IPS DF 6.9 (cell line): ENCODE results near the gene SDK1.

Experiments used
- DNase-seq: peaks from one replicate; pipeline ENCODE4 v3.0.0-alpha.2; 2013; ENCODE audit warnings: low read depth, low spot score
- H3K27ac ChIP-seq: one replicate; pipeline ENCODE4 v1.5.1; 2013; ENCODE audit warnings: low read length, control low read depth
- H3K27me3 ChIP-seq: 2 replicates; pipeline ENCODE4 v1.6.1; 2013; ENCODE audit warnings: mild to moderate bottlenecking, low read length; ENCODE audit not compliant: control insufficient read depth, insufficient read depth
- H3K36me3 ChIP-seq: 2 replicates; pipeline ENCODE4 v1.6.1; 2013; ENCODE audit warnings: low read length; ENCODE audit not compliant: control insufficient read depth, insufficient read depth
- H3K4me1 ChIP-seq: 2 replicates; pipeline ENCODE4 v1.6.1; 2013; ENCODE audit warnings: low read length; ENCODE audit not compliant: control insufficient read depth, insufficient read depth
- H3K4me3 ChIP-seq: 2 replicates; pipeline ENCODE4 v1.5.1; 2013; ENCODE audit warnings: mild to moderate bottlenecking, low read length
- H3K9me3 ChIP-seq: 2 replicates; pipeline ENCODE4 v1.6.1; 2013; ENCODE audit warnings: low read length, inconsistent platforms; ENCODE audit not compliant: control insufficient read depth, insufficient read depth
- WGBS: extraction: QIAGEN DNeasy Blood & Tissue Kit; methylation state at CpG from one replicate; pipeline ENCODE4 v1.1.7; 2013; ENCODE audit warnings: mixed read lengths, missing lambda C conversion rate; ENCODE audit not compliant: insufficient read length, insufficient coverage; 5-methylcytosine and 5-hydroxymethylcytosine counted together

Gene SDK1

GRCh38 chr7:3434611-3435010 lies 133.6 kb downstream of the SDK1 start:
- no peak overlapping the region for H3K27ac ChIP-seq
- H3K36me3 ChIP-seq: no peaks in the 10 kb centered on the region
- H3K4me1 ChIP-seq: no peaks in the 10 kb centered on the region
- no peak overlapping the region for H3K4me3 ChIP-seq
- DNase-seq: no peak
- WGBS: no CpG with 5 or more reads among the region's 4 CpGs
- H3K9me3 ChIP-seq: no peaks in the 10 kb centered on the region
- H3K27me3 ChIP-seq: no peaks in the 10 kb centered on the region

GRCh38 chr7:3436112-3436511 lies 135.1 kb downstream of the SDK1 start:
- no peaks in the 10 kb centered on the region for H3K27me3 ChIP-seq
- H3K4me1 ChIP-seq: no peaks in the 10 kb centered on the region
- no peak overlapping the region for H3K4me3 ChIP-seq
- H3K36me3 ChIP-seq: no peaks in the 10 kb centered on the region
- H3K27ac ChIP-seq: no peak overlapping the region
- H3K9me3 ChIP-seq: no peaks in the 10 kb centered on the region
- no peak for DNase-seq
- 100% methylated on average over 2 of the region's 2 CpGs for WGBS

- H3K27me3 ChIP-seq: no peaks in the 10 kb centered on the region
- no peak for DNase-seq
- H3K9me3 ChIP-seq: no peaks in the 10 kb centered on the region
- H3K36me3 ChIP-seq: no peaks in the 10 kb centered on the region
- H3K27ac ChIP-seq: no peak overlapping the region
- WGBS: no CpG with 5 or more reads among the region's 5 CpGs
- H3K4me1 ChIP-seq: no peaks in the 10 kb centered on the region
- no peak overlapping the region for H3K4me3 ChIP-seq
Measured at GRCh38 chr7:3436746-3437145, 135.7 kb downstream of the SDK1 start.

- no peak for DNase-seq
- Histone ChIP-seq H3K9me3 (no peaks in the 10 kb centered on the region), H3K4me1 (no peaks in the 10 kb centered on the region), H3K27me3 (no peaks in the 10 kb centered on the region), H3K36me3 (no peaks in the 10 kb centered on the region), H3K4me3 (no peak overlapping the region), H3K27ac (no peak overlapping the region)
- WGBS: no CpG with 5 or more reads among the region's 6 CpGs
Measured at GRCh38 chr7:3437467-3437866, 136.4 kb downstream of the SDK1 start.

GRCh38 chr7:3438352-3438751 lies 137.3 kb downstream of the SDK1 start:
- no CpG with 5 or more reads among the region's 4 CpGs for WGBS
- Histone ChIP-seq H3K4me1 (no peaks in the 10 kb centered on the region), H3K9me3 (no peaks in the 10 kb centered on the region), H3K27me3 (no peaks in the 10 kb centered on the region), H3K36me3 (no peaks in the 10 kb centered on the region), H3K4me3 (no peak overlapping the region), H3K27ac (no peak overlapping the region)
- DNase-seq: no peak

GRCh38 chr7:3439333-3440030 lies 138.4 kb downstream of the SDK1 start:
- no peak overlapping the region for H3K4me3 ChIP-seq
- H3K36me3 ChIP-seq: no peaks in the 10 kb centered on the region
- no peak for DNase-seq
- H3K4me1 ChIP-seq: no peaks in the 10 kb centered on the region
- no peaks in the 10 kb centered on the region for H3K27me3 ChIP-seq
- WGBS: no CpG with 5 or more reads among the region's 3 CpGs
- H3K9me3 ChIP-seq: no peaks in the 10 kb centered on the region
- no peak overlapping the region for H3K27ac ChIP-seq

GRCh38 chr7:3440509-3440908 lies 139.5 kb downstream of the SDK1 start:
- H3K27ac ChIP-seq: no peak overlapping the region
- H3K4me3 ChIP-seq: no peak overlapping the region
- H3K36me3 ChIP-seq: no peaks in the 10 kb centered on the region
- H3K4me1 ChIP-seq: no peaks in the 10 kb centered on the region
- H3K9me3 ChIP-seq: no peaks in the 10 kb centered on the region
- WGBS: no CpG with 5 or more reads among the region's 2 CpGs
- no peak for DNase-seq
- H3K27me3 ChIP-seq: no peaks in the 10 kb centered on the region

- H3K27me3 ChIP-seq: no peaks in the 10 kb centered on the region
- H3K9me3 ChIP-seq: no peaks in the 10 kb centered on the region
- H3K4me3 ChIP-seq: no peak overlapping the region
- WGBS: no CpG with 5 or more reads among the region's 5 CpGs
- no peak overlapping the region for H3K27ac ChIP-seq
- no peaks in the 10 kb centered on the region for H3K36me3 ChIP-seq
- DNase-seq: no peak
- no peaks in the 10 kb centered on the region for H3K4me1 ChIP-seq
Measured at GRCh38 chr7:3443716-3444115, 142.7 kb downstream of the SDK1 start.

GRCh38 chr7:3446786-3447185 lies 145.7 kb downstream of the SDK1 start:
- Histone ChIP-seq H3K27me3 (no peaks in the 10 kb centered on the region), H3K36me3 (no peaks in the 10 kb centered on the region), H3K4me1 (peaks cover 2% of the 10 kb centered on the region; the same call in 1 of the 2 replicates), H3K27ac (no peak overlapping the region), H3K4me3 (no peak overlapping the region), H3K9me3 (no peaks in the 10 kb centered on the region)
- WGBS: no CpG with 5 or more reads among the region's 2 CpGs
- no peak for DNase-seq

GRCh38 chr7:3451701-3452100 lies 150.6 kb downstream of the SDK1 start:
- H3K36me3 ChIP-seq: no peaks in the 10 kb centered on the region
- no peak overlapping the region for H3K27ac ChIP-seq
- H3K4me1 ChIP-seq: peaks cover 2% of the 10 kb centered on the region; the same call in 1 of the 2 replicates
- H3K27me3 ChIP-seq: no peaks in the 10 kb centered on the region
- H3K4me3 ChIP-seq: no peak overlapping the region
- H3K9me3 ChIP-seq: no peaks in the 10 kb centered on the region
- WGBS: no CpG with 5 or more reads among the region's 4 CpGs
- DNase-seq: no peak

GRCh38 chr7:3453398-3453797 lies 152.3 kb downstream of the SDK1 start:
- no peak overlapping the region for H3K4me3 ChIP-seq
- H3K36me3 ChIP-seq: no peaks in the 10 kb centered on the region
- H3K4me1 ChIP-seq: peaks cover 2% of the 10 kb centered on the region; the same call in 1 of the 2 replicates
- WGBS: no CpG with 5 or more reads among the region's 3 CpGs
- no peak overlapping the region for H3K27ac ChIP-seq
- no peaks in the 10 kb centered on the region for H3K9me3 ChIP-seq
- no peak for DNase-seq
- H3K27me3 ChIP-seq: no peaks in the 10 kb centered on the region
